HG03135 (cell line): ENCODE data around the gene MANF.
A peak's percentile ranks its signal among the peaks of the same experiment; 100 is the strongest.
"Not testable (repeated sequence)": the region's sequence is repeated elsewhere in the genome, so short reads cannot be mapped to it uniquely, and the experiment has no call there.

ENCODE experiments used
- ATAC-seq: cut with Tn5 transposase; IDR thresholded peaks from one replicate; pipeline ENCODE4 v1.9.1; 2021; ENCODE audit warnings: mild to moderate bottlenecking, moderate library complexity; ENCODE audit not compliant: unreplicated experiment

Gene MANF

DNA sequence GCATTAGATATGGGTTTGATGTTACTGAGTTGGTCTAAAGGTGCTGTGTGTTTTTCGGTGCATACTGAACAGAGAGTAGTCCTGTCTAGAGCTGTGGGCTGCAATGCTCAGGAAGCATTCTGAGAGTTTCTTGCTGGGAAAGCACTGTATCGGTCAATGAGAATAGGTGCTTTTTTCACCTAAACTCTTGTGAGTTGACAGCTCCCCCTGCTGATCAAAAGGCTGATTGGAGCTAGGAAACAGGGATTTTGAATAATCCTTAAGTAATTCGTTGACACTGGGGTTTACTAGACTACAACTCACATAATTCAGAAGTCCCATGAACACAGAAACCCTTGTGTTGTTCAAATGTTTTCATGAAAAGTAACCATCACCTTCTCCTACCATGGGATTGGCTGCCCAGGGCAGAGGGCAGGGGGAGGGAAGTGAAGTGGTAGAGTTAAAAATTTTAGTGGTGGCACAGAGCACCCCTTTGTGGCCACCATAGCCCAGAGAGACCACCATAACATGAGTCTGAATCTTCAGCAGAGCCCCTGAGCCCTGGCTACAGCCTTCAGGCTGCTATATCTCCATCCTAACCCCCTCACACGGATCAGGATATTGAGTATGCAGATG, 13.0 kb upstream of the MANF start:
- no peak for ATAC-seq

DNA sequence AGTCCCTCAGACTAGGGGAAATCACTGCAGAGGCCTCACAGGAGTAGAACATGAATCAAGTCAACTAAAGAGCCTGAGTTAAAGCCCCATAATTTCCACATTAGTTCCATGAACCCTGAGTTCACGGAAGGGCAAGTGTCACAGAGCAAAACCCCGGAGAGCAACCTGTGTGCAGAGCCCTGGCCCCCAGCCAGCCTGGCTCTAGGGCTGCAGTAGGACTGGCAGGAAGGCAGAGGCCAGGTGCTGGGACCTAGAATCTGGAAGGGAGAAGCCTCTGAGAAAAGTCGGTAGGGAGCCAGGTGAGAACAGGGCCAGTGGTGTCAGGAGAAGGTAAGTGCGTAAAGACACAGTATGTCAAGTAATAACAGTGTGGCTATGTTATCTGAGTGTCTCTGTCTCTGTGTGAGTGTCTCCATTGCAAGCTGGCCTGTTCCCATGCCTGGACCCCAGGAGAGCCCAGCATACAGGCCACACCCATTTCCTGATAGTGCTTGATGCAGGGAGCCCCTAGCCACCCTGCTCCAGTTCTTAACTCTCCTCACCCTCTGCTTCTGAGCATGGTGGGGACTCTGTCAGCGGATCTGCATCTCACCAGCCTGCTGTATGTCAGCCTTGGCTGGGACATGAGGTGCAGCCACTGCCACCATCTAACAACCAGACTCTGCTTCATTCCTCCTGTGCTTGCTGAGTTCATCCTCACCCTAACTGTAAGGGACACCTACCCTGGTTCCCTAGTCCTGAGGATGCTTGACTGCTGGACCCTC, 11.3 kb upstream of the MANF start:
- no peak for ATAC-seq

DNA sequence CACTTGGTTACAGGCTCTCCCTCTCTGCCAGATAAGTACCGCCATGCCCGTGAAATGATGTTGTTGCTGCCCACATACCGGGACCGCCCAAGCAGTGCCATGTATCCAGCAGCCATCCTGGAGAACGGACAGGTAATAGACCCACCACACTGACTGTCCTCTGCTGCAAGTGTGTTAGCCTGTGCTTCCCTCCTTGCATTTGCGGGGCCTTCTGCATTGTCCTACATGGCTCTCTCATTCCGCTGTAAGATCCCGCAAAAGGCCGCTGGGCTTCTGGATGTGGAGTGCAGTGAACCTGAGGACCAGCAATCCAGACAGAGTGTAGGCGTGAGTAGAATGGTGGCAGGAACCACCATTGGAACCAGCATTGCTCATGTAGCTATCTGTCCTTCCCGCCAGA, 10.6 kb upstream of the MANF start:
- no peak for ATAC-seq

DNA sequence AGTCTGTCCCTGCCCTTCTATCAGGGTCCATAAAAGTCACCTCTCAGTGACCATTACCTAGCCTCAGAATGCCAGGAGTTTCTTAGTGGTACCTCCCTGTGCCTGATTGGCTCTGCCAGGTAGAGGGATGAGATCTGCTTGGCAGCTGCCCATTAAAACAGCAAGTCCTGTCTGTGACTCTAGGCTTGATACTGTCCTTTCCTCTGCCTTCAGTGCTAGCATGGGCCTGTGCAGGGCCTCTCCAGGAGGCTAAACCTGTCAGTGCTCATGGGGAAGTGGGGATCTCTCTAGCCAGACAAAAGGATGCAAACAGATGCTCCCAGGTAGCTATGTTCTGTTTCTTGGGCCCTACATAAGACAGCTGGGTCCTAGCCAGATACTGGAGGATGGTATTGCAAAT, 10.0 kb upstream of the MANF start:
- ATAC-seq = no peak

DNA sequence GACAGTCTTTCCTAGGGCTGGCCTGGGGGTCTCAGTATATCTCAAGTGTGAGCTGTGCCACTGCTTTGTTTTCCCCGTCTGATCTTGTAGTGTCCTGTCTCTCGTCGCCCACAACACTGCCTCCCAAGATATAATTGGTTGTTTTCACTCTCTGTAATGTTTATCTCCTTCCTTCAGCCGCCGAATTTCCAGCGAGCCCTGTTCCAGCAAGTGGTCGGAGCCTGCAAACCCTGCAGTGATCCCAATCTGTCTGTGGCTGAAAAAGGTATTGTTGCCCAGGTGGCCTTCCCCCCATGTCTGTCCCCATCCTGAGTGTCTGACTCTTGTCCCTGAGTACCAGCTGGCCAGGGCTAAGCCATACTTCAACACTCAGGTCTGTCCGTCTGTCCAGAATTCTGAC, 9.5 kb upstream of the MANF start:
- no peak for ATAC-seq

DNA sequence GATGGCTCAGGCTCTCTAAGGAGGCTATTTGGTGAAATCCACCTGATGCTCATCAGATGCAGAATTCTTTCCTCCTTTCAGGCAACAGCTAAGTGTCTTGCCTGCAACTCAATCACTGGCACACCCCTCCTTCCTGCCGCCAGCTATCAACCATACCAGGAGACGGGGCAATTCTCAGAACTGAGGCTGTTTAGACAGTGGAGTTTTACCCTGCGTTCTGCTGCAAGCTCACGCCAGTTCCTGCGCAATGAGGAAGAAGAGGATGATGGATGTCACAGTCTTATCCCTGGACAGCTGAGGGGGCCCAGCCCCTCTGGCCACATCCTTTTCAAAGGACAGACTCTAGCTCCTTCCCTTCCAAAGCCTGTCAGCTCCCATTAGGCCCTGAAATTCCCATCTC, 7.0 kb upstream of the MANF start:
- no peak for ATAC-seq

DNA sequence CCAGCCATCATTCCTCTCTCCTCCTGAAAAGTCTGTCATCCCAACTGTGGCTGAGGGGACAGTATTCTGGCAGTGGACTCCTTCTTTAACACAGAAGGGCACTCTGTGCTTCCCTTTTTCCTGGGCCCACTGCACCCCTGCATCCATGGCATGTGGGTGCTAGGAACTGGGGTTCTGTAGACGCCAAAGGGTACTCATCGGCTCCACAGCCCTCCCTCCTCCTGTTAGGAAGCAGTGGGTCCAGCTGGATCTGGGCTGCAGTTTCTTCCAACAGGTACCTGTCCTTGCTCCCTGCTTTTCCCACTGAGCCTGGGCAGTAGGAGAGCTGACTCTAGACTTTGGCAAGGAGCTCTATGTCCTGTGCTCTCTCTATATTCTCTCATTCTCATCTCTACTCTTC, 6.4 kb upstream of the MANF start:
- ATAC-seq = no peak

DNA sequence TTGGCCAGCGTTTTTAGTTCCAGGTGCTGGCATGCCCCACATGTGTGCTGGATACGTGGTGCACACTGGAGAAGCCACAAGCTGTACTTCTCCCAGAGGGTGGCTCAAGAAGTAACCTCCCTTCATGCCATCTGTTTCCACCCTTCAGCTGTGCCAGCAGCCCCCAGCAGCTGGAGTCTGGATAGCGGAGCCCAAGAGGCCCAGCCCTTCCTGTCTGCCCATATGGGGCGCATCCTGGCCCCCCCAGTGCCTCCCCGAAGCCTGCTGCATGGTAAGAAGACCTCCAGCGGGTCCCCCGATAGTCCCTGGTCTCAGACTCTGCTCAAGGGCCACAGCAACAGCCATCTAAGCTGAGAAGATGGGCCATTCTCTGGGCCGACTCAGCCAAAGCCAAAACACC, 5.8 kb upstream of the MANF start:
- no peak for ATAC-seq

DNA sequence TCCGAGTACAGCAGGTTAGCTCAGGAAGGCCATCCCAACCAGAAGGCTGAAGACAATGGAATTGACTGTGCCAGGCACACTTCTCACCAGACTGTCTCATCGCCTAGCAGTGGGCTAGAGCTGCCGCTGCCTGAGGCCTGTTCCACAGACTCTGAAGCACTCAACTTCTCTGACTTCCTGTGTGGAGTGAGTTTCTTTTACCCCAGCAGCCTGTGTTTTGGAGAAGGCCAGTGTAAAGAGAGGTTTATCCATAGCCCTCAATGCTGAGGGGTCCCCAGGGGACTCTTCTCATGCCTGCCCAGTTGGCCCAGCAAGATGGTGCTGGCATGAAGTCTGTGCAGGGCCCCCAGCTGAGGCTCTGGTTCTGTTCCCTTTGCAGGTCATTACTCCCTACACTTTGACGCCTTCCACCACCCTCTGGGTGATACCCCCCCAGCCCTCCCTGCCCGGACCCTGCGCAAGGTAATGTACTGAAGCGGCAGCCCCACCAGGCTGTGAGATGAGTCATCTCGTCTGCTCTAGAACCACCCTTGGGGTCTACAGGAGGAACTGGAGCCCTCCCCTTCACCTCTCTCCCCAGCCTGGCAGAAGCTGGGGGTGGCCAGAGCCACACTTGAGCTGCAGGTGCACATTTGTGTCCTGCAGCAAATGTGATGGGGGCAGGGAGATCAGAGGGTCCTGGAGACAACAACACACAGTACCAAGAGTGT, 5.2 kb upstream of the MANF start:
- ATAC-seq = no peak

DNA sequence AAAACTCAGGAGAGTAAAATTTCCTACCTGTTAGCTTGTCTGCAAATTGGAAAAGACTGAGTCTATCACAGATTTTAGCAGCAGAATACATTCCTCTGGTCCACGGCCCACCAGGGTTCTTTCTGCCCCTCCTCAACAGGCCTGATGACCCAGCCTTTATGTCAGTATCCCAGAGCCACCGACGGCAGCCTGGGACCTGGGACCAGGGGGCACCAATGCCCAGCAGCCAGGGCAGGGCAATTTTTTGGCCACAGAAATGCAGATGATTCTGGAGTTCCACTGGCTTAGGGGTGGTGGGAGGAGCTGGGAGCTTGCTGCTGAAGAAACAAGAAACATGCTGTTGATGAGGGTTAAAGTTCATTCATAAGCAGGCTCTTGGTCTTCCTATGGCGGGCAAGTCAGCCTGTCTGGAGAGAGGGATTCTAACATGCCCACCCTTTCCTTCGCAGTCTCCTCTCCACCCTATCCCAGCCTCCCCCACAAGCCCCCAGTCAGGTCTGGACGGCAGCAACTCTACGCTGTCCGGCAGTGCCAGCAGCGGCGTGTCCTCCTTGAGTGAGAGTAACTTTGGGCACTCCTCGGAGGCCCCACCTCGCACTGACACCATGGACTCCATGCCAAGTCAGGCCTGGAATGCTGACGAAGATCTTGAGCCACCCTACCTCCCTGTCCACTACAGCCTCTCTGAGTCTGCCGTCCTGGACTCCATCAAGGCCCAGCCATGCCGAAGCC, 4.3 kb upstream of the MANF start:
- ATAC-seq = no peak

DNA sequence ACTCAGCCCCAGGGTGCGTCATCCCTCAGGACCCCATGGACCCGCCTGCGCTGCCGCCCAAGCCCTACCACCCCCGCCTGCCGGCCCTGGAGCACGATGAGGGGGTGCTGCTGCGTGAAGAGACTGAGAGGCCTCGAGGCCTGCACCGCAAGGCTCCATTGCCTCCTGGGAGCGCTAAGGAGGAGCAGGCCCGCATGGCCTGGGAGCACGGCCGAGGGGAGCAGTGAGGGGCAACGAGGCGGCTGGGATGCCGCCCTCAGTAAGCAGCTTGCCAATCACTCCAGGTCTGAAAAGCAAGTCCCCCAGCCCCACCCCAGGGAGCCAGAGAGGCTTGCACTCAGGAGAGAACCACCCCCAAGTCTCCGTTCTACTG, 3.8 kb upstream of the MANF start:
- no peak for ATAC-seq

DNA sequence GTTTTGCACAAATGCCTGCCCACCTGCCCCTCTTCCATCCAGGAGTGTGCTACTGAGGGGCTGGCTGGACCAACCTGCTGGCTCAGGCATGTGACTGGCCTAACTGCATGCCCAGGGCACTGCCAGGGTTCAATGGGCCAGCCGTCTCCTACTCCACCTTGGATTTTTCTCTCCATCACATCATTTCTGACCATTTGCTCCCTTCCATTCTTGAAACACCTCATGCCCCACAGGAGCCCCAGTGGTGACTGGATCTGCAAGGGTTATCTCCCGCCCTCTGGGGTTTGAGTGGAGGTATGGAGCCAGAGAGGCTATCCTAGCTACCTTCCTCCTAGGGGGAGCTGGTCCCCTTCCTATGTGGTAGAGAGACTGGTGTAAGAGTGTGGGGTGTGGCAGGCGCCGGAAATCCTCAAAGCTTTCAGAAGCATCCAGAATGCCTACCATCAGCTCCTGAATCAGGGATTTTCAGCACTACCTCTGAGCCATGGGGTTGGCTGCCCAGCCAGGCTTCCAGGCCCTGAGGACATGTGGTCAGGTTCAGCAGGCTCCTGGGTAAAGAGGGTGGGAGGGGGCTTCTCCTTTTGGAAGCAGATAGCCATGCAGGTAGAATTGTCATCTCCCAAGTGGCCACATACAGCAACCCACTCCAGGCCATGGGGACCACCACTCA, 2.9 kb upstream of the MANF start:
- no peak for ATAC-seq

DNA sequence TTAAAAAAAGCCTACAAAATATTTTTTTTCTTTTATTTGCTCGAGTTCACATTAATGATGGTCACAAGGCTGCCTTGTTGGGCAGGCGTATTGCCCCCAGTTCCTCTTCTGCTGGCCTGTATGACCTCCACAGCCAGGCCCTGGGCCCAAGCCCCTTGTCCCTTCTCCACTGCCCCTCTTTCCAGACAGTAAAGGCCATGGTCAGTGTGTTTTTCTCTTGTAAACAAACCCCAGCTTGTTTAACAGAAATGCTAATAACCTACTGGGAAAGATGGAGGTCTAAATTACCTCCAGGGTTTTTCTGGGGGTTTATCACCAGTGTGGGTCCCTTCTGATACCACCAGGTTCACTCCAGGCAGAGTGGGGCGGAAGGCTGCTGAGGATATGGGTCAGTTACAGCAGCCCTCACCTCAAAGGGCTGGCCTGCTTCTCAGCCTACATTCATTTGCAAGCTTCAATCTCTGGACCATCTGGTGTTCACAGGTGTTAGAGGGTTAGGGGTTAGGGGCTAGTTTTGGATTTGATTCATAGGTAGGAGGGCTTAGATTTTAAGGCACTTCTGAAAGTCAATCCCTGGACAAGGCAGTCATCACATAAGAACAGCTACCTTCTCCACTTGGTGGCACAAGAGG, 2.0 kb upstream of the MANF start:
- no peak for ATAC-seq

DNA sequence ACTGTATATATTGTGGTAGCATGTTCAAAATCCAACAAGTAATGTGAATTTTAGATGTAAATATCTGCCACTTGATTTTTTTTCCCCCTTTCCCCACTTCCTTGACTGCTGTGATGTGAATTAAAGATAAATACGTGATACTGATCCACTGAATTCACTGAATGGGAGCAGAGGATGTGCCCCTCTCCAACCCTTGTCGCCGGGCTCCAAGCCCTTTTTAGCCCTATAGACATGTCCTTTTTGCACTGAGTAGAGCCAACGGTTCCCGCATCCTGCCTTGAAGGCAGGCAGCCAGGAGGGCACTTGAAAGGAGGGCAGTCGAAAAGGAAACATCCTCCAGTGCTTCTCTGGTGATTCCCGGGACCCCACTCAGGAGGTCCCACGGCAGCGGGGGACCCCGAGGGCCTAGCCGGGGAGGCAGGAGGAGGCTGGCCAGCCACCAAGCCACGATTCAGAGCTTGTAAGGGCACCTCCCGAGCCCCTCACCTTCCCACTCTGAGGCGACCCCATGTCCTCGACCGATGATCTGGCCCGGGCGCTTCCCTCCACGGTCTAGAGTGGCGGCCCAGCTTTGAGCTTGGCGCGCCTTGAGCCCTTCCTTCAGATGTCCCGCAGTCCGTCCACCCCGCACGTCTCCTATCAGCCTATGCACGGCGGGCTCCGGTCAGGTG, 901 bp upstream of the MANF start:
- ATAC-seq = peak; percentile 22

DNA sequence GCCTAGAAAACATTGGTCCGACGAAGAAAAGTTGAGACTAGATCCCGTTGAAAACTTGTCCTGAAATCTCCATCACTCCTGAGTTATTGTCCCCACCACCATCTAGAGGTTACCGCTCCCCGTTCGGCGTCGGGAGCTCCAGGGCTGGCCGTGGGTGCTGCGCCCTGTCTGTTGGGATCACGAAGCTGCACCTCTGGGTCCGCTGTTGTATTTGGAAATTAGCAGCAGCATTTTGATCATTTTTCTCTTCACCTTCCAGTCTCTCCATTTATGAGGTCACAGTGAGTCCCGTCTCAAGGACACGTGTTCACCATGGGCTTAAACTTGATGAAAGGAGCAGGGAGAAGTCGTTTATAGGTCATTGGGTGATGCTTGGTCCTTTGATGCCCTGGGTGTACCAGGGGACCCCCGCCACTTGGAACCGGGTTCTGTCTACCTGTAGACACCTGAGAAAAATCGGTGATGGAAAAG, 565 bp downstream of the MANF start:
- ATAC-seq = no peak

DNA sequence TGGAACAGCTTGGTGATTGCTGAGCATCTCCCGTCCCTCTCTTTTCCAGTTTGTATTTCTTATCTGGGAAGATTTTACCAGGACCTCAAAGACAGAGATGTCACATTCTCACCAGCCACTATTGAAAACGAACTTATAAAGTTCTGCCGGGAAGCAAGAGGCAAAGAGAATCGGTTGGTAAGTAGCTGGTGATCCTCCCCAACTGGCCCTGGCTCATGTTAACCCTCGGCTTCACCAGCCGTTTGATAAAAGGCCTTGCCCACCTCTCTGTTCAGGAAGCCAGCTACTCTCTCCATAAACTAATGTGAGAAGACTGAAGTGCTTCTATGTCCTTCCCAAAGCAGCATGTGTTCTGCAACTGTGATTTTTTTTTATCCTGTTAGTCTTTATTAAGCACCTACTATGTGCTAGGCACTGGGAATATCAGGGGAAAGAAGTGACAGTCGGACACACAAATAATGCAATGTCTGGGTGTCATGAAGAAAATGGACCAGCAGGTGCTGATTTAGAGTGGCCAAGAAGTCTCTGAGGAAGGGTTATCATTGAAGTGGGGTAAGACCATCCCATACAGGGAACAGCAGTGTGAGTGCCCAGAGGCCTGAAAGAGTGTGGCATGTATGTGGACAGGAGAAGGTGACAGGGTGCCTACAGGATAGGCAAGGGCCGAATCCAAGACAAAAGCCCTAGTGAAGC, 1.2 kb downstream of the MANF start:
- no peak for ATAC-seq

DNA sequence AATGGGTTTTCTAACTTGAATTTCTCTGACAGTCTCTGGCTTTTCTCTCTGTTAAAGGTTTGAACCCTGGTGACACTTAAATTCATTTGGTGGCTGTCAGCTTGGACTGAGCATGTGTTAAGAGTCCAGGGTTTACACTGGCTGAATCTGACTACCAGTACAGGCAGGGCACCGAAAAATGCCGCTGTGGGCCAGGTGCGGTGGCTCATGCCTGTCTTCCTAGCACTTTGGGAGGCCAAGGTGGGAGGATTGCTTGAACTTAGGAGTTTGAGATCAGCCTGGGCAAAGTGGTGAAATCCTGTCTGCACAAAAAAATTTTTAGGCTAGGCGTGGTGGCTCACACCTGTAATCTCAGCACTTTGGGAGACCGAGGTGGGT, 1.8 kb downstream of the MANF start:
- ATAC-seq = no peak

DNA sequence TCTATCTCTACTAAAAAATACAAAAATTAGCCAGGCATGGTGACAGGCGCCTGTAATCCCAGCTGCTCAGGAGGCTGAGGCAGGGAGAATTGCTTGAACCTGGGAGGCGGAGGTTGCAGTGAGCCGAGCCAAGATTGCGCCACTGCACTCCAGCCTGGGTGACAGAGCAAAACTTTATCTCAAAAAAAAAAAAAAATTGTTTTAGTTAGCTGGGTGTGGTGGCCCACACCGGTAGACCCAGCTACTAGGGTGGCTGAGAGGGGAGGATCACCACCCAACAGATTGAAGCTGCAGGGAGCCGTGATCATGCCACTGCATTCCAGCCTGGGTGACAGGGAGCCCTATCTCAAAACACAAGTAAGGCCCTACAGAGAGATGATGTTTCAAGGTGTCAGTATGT, 2.2 kb downstream of the MANF start:
- not testable (repeated sequence) for ATAC-seq

DNA sequence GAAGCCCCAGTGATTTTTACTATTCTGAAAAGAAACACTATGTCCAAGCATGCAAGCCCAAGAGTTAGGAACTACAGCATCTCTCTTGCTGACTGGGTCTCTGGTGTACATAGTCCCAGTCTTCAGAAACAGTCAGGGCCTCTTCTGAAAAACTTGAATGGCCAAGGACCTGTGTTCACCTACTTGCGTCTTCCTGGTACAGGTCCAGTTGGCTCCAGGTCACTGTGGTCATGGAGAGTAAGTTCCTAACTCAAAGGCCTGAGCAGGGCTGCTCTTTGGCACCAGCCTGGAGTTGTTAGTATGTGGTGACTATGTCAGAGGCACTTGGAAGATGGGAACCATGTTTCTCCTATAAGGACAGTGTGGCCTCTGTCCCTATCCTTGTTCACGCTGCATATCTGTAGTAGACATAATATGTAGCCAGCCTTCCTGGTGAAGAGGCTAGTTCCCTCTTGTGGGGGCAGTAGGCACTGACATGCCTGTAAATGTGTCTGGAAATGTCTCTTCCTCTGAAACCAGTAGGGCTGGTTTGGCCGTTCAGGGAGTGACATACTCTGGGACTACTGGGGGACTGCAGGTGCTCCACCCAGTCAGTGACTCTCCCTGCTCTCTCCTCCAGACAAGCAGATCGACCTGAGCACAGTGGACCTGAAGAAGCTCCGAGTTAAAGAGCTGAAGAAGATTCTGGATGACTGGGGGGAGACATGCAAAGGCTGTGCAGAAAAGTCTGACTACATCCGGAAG, 3.4 kb downstream of the MANF start:
- ATAC-seq = no peak
